Measurements from ENCODE around the gene B3GNT5.

B3GNT5 gene

DNA sequence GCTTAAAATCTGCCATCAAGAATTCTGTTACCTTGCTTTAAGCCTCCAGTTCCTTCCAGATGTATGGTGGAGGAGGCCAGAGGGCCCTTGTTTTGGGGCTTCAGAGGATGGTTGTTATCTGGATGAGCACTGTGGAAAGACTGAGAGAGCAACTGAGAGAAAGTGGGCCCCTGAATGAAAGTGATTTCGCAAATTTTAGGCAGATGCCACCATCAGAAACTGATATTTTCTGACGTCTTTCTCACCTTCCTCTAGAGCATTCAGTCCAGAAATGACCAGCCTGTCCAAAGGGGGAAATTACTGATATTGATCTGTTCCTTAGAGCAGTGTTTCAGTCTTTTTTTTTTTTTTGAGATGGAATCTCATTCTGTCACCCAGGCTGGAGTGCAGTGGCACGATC, 13.4 kb downstream of the B3GNT5 start:
- TF ChIP-seq FOXM1 (IDR thresholded peaks at IDR 0.05; ENCODE audit: borderline replicate concordance, low read depth) (no peak), CEBPB (IDR thresholded peaks at IDR 0.05) (no peak), NFIC (IDR thresholded peaks at IDR 0.05) (no peak), TAF1 (IDR thresholded peaks at IDR 0.05; ENCODE audit: low read depth) (no peak), RAD21 (IDR thresholded peaks at IDR 0.05; ENCODE audit: low read depth) (no peak), CREB1 (IDR thresholded peaks at IDR 0.05; ENCODE audit: low read depth) (no peak), TEAD4 (IDR thresholded peaks at IDR 0.05) (no peak), EP300 (IDR thresholded peaks at IDR 0.05; ENCODE audit: borderline replicate concordance) (no peak)
- TF ChIP-seq, protein P1, sequence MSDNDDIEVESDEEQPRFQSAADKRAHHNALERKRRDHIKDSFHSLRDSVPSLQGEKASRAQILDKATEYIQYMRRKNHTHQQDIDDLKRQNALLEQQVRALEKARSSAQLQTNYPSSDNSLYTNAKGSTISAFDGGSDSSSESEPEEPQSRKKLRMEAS (IDR thresholded peaks at IDR 0.05) = no peak
- TF ChIP-seq, protein P2, sequence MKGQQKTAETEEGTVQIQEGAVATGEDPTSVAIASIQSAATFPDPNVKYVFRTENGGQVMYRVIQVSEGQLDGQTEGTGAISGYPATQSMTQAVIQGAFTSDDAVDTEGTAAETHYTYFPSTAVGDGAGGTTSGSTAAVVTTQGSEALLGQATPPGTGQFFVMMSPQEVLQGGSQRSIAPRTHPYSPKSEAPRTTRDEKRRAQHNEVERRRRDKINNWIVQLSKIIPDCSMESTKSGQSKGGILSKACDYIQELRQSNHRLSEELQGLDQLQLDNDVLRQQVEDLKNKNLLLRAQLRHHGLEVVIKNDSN (IDR thresholded peaks at IDR 0.05) = no peak

DNA sequence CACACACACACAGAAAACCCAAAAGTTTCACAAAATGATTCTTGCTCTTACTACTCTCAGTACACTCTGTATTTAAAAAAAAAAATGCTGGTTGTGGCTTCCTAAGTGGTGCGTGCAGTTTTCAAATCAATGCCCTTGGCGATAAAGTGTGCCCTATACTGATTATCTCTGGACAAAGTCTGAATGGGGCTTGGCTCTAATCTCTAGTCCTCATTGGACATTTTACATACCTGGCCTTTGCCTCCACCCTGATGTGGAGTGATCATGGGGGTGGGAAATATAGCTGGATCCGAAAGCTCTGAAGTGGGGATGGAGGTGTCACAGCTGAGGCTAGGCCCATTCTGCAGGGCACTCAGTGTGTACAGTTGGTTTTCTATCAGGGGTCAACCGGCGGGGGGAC, 14.1 kb downstream of the B3GNT5 start:
- no peak for TF ChIP-seq CEBPB (IDR thresholded peaks at IDR 0.05)
- no peak for TF ChIP-seq RAD21 (IDR thresholded peaks at IDR 0.05; ENCODE audit: low read depth)
- TF ChIP-seq, protein P2 (IDR thresholded peaks at IDR 0.05) = no peak
- TF ChIP-seq FOXM1 (IDR thresholded peaks at IDR 0.05; ENCODE audit: borderline replicate concordance, low read depth) = no peak
- no peak for TF ChIP-seq YY1 (IDR thresholded peaks at IDR 0.05; ENCODE audit: low read depth)
- no peak for TF ChIP-seq EGR1 (IDR thresholded peaks at IDR 0.05)
- no peak for TF ChIP-seq CREB1 (IDR thresholded peaks at IDR 0.05; ENCODE audit: low read depth)
- TF ChIP-seq TEAD4 (IDR thresholded peaks at IDR 0.05) = no peak
- TF ChIP-seq EP300 (IDR thresholded peaks at IDR 0.05; ENCODE audit: borderline replicate concordance) = no peak
- TF ChIP-seq TAF1 (IDR thresholded peaks at IDR 0.05; ENCODE audit: low read depth) = no peak
- TF ChIP-seq ZBTB7A (IDR thresholded peaks at IDR 0.05; ENCODE audit: low read depth) = no peak
- TF ChIP-seq NFIC (IDR thresholded peaks at IDR 0.05) = no peak
- TF ChIP-seq, protein P3, sequence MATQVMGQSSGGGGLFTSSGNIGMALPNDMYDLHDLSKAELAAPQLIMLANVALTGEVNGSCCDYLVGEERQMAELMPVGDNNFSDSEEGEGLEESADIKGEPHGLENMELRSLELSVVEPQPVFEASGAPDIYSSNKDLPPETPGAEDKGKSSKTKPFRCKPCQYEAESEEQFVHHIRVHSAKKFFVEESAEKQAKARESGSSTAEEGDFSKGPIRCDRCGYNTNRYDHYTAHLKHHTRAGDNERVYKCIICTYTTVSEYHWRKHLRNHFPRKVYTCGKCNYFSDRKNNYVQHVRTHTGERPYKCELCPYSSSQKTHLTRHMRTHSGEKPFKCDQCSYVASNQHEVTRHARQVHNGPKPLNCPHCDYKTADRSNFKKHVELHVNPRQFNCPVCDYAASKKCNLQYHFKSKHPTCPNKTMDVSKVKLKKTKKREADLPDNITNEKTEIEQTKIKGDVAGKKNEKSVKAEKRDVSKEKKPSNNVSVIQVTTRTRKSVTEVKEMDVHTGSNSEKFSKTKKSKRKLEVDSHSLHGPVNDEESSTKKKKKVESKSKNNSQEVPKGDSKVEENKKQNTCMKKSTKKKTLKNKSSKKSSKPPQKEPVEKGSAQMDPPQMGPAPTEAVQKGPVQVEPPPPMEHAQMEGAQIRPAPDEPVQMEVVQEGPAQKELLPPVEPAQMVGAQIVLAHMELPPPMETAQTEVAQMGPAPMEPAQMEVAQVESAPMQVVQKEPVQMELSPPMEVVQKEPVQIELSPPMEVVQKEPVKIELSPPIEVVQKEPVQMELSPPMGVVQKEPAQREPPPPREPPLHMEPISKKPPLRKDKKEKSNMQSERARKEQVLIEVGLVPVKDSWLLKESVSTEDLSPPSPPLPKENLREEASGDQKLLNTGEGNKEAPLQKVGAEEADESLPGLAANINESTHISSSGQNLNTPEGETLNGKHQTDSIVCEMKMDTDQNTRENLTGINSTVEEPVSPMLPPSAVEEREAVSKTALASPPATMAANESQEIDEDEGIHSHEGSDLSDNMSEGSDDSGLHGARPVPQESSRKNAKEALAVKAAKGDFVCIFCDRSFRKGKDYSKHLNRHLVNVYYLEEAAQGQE (IDR thresholded peaks at IDR 0.05; ENCODE audit: low read depth) = no peak
- TF ChIP-seq, protein P1 (IDR thresholded peaks at IDR 0.05) = no peak
- no peak for TF ChIP-seq TCF12 (IDR thresholded peaks at IDR 0.05; ENCODE audit: low read depth)

DNA sequence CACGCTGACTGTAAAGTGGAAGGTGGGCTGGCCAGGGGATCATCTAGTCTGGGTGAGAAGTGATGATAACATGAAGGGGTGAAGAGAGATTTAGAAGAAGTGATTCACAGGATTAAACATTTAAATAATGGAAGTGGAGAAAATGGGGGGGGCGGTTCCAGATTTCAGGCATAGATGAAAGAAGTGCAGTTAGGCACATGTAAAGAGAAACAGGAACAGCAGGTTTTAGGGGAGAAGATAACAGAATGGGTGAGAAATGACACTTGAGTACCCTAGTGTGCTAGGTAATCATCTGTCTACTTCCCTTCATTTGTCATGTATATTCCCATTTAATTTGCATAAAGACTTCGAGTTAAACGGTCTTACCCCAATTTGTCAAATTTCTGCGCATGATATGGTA, 15.3 kb downstream of the B3GNT5 start:
- TF ChIP-seq EP300 (IDR thresholded peaks at IDR 0.05; ENCODE audit: borderline replicate concordance) (no peak), TAF1 (IDR thresholded peaks at IDR 0.05; ENCODE audit: low read depth) (no peak), FOXM1 (IDR thresholded peaks at IDR 0.05; ENCODE audit: borderline replicate concordance, low read depth) (no peak), ZBTB7A (IDR thresholded peaks at IDR 0.05; ENCODE audit: low read depth) (no peak), CREB1 (IDR thresholded peaks at IDR 0.05; ENCODE audit: low read depth) (no peak), TCF12 (IDR thresholded peaks at IDR 0.05; ENCODE audit: low read depth) (no peak), TEAD4 (IDR thresholded peaks at IDR 0.05) (no peak), CEBPB (IDR thresholded peaks at IDR 0.05) (no peak), EGR1 (IDR thresholded peaks at IDR 0.05) (no peak)
- TF ChIP-seq, protein P1 (IDR thresholded peaks at IDR 0.05) = no peak
- TF ChIP-seq, protein P3 (IDR thresholded peaks at IDR 0.05; ENCODE audit: low read depth) = no peak
- TF ChIP-seq, protein P2 (IDR thresholded peaks at IDR 0.05) = no peak

DNA sequence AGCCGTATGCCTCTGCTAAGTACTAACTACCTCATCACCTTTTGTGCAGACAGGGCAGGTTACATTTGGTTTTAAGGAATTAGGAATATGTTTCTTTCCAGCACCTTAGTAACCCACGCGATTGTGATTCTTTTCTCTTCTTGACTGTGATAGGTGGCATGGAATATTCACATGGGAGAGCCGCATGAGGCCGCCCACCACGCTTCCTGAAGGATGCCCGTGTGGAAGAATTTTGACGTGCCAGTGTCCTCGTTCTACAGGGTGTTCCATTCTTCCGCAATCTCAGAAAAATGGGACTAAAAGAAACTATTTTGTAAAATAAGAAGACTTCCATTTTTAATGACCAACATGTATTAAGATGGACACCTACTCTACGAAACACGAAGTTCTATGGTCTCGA, 16.3 kb downstream of the B3GNT5 start:
- no peak for TF ChIP-seq TAF1 (IDR thresholded peaks at IDR 0.05; ENCODE audit: low read depth)
- no peak for TF ChIP-seq CREB1 (IDR thresholded peaks at IDR 0.05; ENCODE audit: low read depth)
- TF ChIP-seq NFIC (IDR thresholded peaks at IDR 0.05) = no peak
- TF ChIP-seq, protein P2 (IDR thresholded peaks at IDR 0.05) = no peak
- TF ChIP-seq CEBPB (IDR thresholded peaks at IDR 0.05) = no peak
- no peak for TF ChIP-seq TCF12 (IDR thresholded peaks at IDR 0.05; ENCODE audit: low read depth)
- TF ChIP-seq YY1 (IDR thresholded peaks at IDR 0.05; ENCODE audit: low read depth) = no peak
- TF ChIP-seq RAD21 (IDR thresholded peaks at IDR 0.05; ENCODE audit: low read depth) = no peak
- TF ChIP-seq TEAD4 (IDR thresholded peaks at IDR 0.05) = no peak
- TF ChIP-seq, protein P3 (IDR thresholded peaks at IDR 0.05; ENCODE audit: low read depth) = no peak
- TF ChIP-seq EP300 (IDR thresholded peaks at IDR 0.05; ENCODE audit: borderline replicate concordance) = no peak
- no peak for TF ChIP-seq ZBTB7A (IDR thresholded peaks at IDR 0.05; ENCODE audit: low read depth)
- TF ChIP-seq FOXM1 (IDR thresholded peaks at IDR 0.05; ENCODE audit: borderline replicate concordance, low read depth) = no peak
- no peak for TF ChIP-seq EGR1 (IDR thresholded peaks at IDR 0.05)

All from Ishikawa (cell line).